Loucy (cell line): ENCODE data around the gene CRACDL.

Experiments used
- H2AFZ ChIP-seq: fragments of 200-600 bp; sonication (generic); 2 replicates; pipeline ENCODE4 v1.6.0; 2016; ENCODE audit warnings: antibody characterized with exemption, mild to moderate bottlenecking, low read length, moderate library complexity
- H3F3A ChIP-seq: fragments of 200-600 bp; 2 replicates; pipeline ENCODE4 v1.6.0; 2016; ENCODE audit warnings: antibody characterized with exemption, low read depth, mild to moderate bottlenecking
- H3K27me3 ChIP-seq: fragments of 200-600 bp; sonication (generic); 2 replicates; pipeline ENCODE4 v1.6.1; 2014; ENCODE audit warnings: low read length, mild to moderate bottlenecking; ENCODE audit not compliant: insufficient read depth, poor library complexity, severe bottlenecking
- H3K36me3 ChIP-seq: fragments of 200-600 bp; sonication (generic); 2 replicates; pipeline ENCODE4 v1.6.1; 2016; ENCODE audit warnings: low read length; ENCODE audit not compliant: insufficient read depth
- H3K4me1 ChIP-seq: fragments of 200-600 bp; sonication (generic); 2 replicates; pipeline ENCODE4 v1.5.1; 2014; ENCODE audit warnings: low read length, mild to moderate bottlenecking; ENCODE audit not compliant: insufficient read depth, poor library complexity, severe bottlenecking
- H3K4me2 ChIP-seq: fragments of 200-600 bp; sonication (generic); 2 replicates; pipeline ENCODE4 v1.6.0; 2014; ENCODE audit warnings: antibody characterized with exemption, low read length, low read depth, mild to moderate bottlenecking; ENCODE audit not compliant: poor library complexity, severe bottlenecking
- H3K4me3 ChIP-seq: fragments of 200-600 bp; sonication (generic); 2 replicates; pipeline ENCODE4 v1.5.1; 2014; ENCODE audit warnings: low read length, mild to moderate bottlenecking, mixed read lengths; ENCODE audit not compliant: poor library complexity, severe bottlenecking
- H3K79me2 ChIP-seq: fragments of 200-600 bp; sonication (generic); 2 replicates; pipeline ENCODE4 v1.6.1; 2014; ENCODE audit warnings: low read length; ENCODE audit not compliant: insufficient read depth
- H3K9ac ChIP-seq: fragments of 200-600 bp; sonication (generic); 2 replicates; pipeline ENCODE4 v1.6.0; 2014; ENCODE audit warnings: mild to moderate bottlenecking, low read depth, low read length, moderate library complexity; ENCODE audit not compliant: poor library complexity, severe bottlenecking
- H3K9me2 ChIP-seq: fragments of 200-600 bp; sonication (generic); replicated peaks from 2 replicates; pipeline ENCODE4 v1.6.1; 2016; ENCODE audit warnings: low read depth, low read length, mixed read lengths
- H3K9me3 ChIP-seq: fragments of 200-600 bp; sonication (generic); 2 replicates; pipeline ENCODE4 v1.6.1; 2014; ENCODE audit warnings: mild to moderate bottlenecking, antibody characterized with exemption, low read length, low read depth; ENCODE audit not compliant: insufficient read depth
- H4K20me1 ChIP-seq: fragments of 200-600 bp; sonication (generic); 2 replicates; pipeline ENCODE4 v1.6.0; 2014; ENCODE audit warnings: antibody characterized with exemption, low read length, mild to moderate bottlenecking; ENCODE audit not compliant: insufficient read depth, poor library complexity, severe bottlenecking
- EZH2phosphoT487 ChIP-seq: fragments of 200-600 bp; IDR thresholded peaks from 2 replicates; pipeline ENCODE4 v1.6.1; 2018; ENCODE audit warnings: antibody characterized with exemption, mild to moderate bottlenecking, moderate library complexity, borderline replicate concordance
- TF ChIP-seq, protein P1 (sequence below): fragments of 200-600 bp; sonication (generic); conservative IDR thresholded peaks from 2 replicates; pipeline ENCODE4 v1.5.1; 2014; ENCODE audit warnings: mild to moderate bottlenecking, antibody characterized with exemption, low read length

CRACDL gene

GRCh38 chr2:98787700-98788099 lies 148.3 kb downstream of the CRACDL start:
- Histone ChIP-seq H4K20me1 (no peaks in the 10 kb centered on the region), H3K9me2 (no peaks in the 10 kb centered on the region), H3K4me2 (no peak overlapping the region), H3K4me3 (no peak overlapping the region), H2AFZ (no peak overlapping the region), H3K9ac (no peak overlapping the region), H3K27me3 (no peaks in the 10 kb centered on the region), H3K4me1 (peaks cover 10% of the 10 kb centered on the region), H3K79me2 (no peaks in the 10 kb centered on the region), H3K36me3 (no peaks in the 10 kb centered on the region), H3F3A (no peaks in the 10 kb centered on the region), H3K9me3 (no peaks in the 10 kb centered on the region)
- no peak for TF ChIP-seq EZH2phosphoT487

- no peaks in the 10 kb centered on the region for H4K20me1 ChIP-seq
- peaks cover 10% of the 10 kb centered on the region for H3K4me1 ChIP-seq
- H3K9ac ChIP-seq = no peak overlapping the region
- no peaks in the 10 kb centered on the region for H3F3A ChIP-seq
- H2AFZ ChIP-seq = no peak overlapping the region
- H3K27me3 ChIP-seq = no peaks in the 10 kb centered on the region
- no peak overlapping the region for H3K4me2 ChIP-seq
- H3K9me3 ChIP-seq = peaks cover 11% of the 10 kb centered on the region; the same call in 1 of the 2 replicates
- no peak overlapping the region for H3K4me3 ChIP-seq
- TF ChIP-seq, protein P1, sequence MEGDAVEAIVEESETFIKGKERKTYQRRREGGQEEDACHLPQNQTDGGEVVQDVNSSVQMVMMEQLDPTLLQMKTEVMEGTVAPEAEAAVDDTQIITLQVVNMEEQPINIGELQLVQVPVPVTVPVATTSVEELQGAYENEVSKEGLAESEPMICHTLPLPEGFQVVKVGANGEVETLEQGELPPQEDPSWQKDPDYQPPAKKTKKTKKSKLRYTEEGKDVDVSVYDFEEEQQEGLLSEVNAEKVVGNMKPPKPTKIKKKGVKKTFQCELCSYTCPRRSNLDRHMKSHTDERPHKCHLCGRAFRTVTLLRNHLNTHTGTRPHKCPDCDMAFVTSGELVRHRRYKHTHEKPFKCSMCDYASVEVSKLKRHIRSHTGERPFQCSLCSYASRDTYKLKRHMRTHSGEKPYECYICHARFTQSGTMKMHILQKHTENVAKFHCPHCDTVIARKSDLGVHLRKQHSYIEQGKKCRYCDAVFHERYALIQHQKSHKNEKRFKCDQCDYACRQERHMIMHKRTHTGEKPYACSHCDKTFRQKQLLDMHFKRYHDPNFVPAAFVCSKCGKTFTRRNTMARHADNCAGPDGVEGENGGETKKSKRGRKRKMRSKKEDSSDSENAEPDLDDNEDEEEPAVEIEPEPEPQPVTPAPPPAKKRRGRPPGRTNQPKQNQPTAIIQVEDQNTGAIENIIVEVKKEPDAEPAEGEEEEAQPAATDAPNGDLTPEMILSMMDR = no peak
- no peak for TF ChIP-seq EZH2phosphoT487
- H3K79me2 ChIP-seq = no peaks in the 10 kb centered on the region
- H3K36me3 ChIP-seq = no peaks in the 10 kb centered on the region
- H3K9me2 ChIP-seq = no peaks in the 10 kb centered on the region
Observed at GRCh38 chr2:98786179-98786578, 149.8 kb downstream of the CRACDL start.

DNA sequence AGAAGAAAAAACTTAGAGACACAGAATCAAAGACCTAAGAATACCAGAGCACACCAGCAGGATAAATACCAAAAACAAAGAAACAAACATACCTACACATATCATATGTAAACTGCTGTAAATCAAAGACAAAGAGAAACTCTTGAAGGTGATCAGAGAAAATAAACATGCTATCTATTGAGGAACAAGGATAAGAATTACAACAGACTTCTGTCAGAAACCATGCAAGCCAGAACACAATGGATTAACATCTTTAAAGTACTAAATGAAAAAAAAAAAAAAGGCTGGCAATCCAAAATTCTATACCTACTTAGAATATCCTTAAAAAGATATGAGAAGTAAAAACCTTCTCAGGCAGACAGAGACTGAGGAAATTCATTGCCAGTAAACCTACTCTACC lies 153.5 kb downstream of the CRACDL start:
- Histone ChIP-seq H3F3A (no peaks in the 10 kb centered on the region), H3K79me2 (no peaks in the 10 kb centered on the region), H3K4me1 (peaks cover 7% of the 10 kb centered on the region), H3K9me3 (peaks cover 11% of the 10 kb centered on the region; the same call in 1 of the 2 replicates), H3K4me3 (no peak overlapping the region), H3K9ac (no peak overlapping the region), H3K9me2 (no peaks in the 10 kb centered on the region), H3K36me3 (no peaks in the 10 kb centered on the region), H4K20me1 (no peaks in the 10 kb centered on the region), H3K27me3 (no peaks in the 10 kb centered on the region), H3K4me2 (no peak overlapping the region), H2AFZ (no peak overlapping the region)
- TF ChIP-seq EZH2phosphoT487 = no peak
- TF ChIP-seq, protein P1 = no peak

DNA sequence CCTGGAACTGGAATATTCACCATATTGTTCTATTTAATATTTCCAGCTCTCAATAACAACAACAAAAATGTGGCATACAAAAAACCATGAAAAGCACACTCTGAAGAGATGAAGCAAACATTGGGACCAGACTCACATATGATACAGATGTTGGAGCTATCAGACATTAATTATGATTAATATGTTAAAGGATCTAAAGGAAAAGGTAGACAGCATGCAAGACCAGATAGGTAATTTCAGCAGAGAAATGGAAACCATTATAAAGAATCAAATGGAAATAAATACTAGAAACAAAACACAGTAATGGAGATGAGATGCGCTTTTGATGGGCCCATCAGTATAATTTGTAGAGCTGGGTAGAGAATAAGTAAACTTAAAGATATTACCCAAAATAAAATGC lies 154.2 kb downstream of the CRACDL start:
- no peaks in the 10 kb centered on the region for H3K9me2 ChIP-seq
- H3K4me1 ChIP-seq = peaks cover under 1% of the 10 kb centered on the region
- H3K4me3 ChIP-seq = no peak overlapping the region
- no peaks in the 10 kb centered on the region for H3K36me3 ChIP-seq
- H3F3A ChIP-seq = no peaks in the 10 kb centered on the region
- no peak overlapping the region for H3K9ac ChIP-seq
- H3K9me3 ChIP-seq = peaks cover 11% of the 10 kb centered on the region; the same call in 1 of the 2 replicates
- no peaks in the 10 kb centered on the region for H4K20me1 ChIP-seq
- no peaks in the 10 kb centered on the region for H3K79me2 ChIP-seq
- H3K4me2 ChIP-seq = no peak overlapping the region
- TF ChIP-seq, protein P1 = no peak
- TF ChIP-seq EZH2phosphoT487 = no peak
- H2AFZ ChIP-seq = no peak overlapping the region
- no peaks in the 10 kb centered on the region for H3K27me3 ChIP-seq
